ENCODE data around the gene BANK1. TPM values are rescaled to one million over a fixed set of nuclear protein-coding genes. Genes with fewer than 3 reads are reported as not detected.

BANK1 gene
- total and polyA plus RNA-seq, 2 donors (not counting 1 experiment from before 2014, with no cell fraction given), result 353 to 354 TPM

GRCh38 chr4:101792056-101792590 is 1.6 kb downstream of the BANK1 start:
- Histone ChIP-seq H3K4me3 (ENCODE audit: control extremely low read depth in 1 of 5, extremely low read depth in 1 of 5, insufficient read depth in 1 of 5, low read depth in 2 of 5, low read length in 4 of 5) (peak overlapping the region; percentile 81 to 99 (median 86)), H3K9ac (ENCODE audit: low read length) (peak overlapping the region; percentile 89), H3K79me2 (ENCODE audit: control insufficient read depth, insufficient read depth, low read length) (peaks cover 89% of the 10 kb centered on the region), H3K27ac (ENCODE audit: low read length in 2 of 2) (peak overlapping the region; percentile 91 to 95), H3K4me1 (ENCODE audit: control insufficient read depth in 2 of 2, insufficient read depth in 2 of 2, low read length in 2 of 2) (peaks cover 19 to 62% of the 10 kb centered on the region in 2 donors), H3K36me3 (replicated peaks in 1 of 2; ENCODE audit: control extremely low read depth in 1 of 2, control insufficient read depth in 1 of 2, extremely low read depth in 1 of 2, insufficient read depth in 2 of 2, low read length in 1 of 2) (peaks cover 0 to 15% of the 10 kb centered on the region in 2 experiments), H4K20me1 (ENCODE audit: control insufficient read depth, insufficient read depth, low read length, poor library complexity, severe bottlenecking) (no peaks in the 10 kb centered on the region), H3K9me3 (ENCODE audit: control extremely low read depth in 1 of 3, control insufficient read depth in 2 of 3, insufficient read depth in 1 of 3, low read length in 2 of 3) (peaks cover 0 to 2% (median 0%) of the 10 kb centered on the region in 3 donors), H2AFZ (ENCODE audit: insufficient read depth, low read depth, low read length, poor library complexity, severe bottlenecking) (no peak overlapping the region), H3K4me2 (replicated peaks; ENCODE audit: low read depth, low read length, poor library complexity, severe bottlenecking) (peak overlapping the region; percentile 80), H3K27me3 (replicated peaks in 1 of 4; ENCODE audit: control extremely low read depth in 1 of 4, control insufficient read depth in 3 of 4, insufficient read depth in 4 of 4, low read length in 3 of 4) (no peaks in the 10 kb centered on the region)
- POLR2A ChIA-PET, result interaction anchor here (0.5 to 4.6 kb wide), 9 partner anchors 10 to 881 kb away, joined by 3 to 45 read pairs (median 6); partner anchors contain the start of gene PPP3CA
- DNase-seq (peak; percentile 40), ATAC-seq (ENCODE audit: low read depth) (no peak)
- WGBS (ENCODE audit: insufficient coverage), result no CpG with 5 or more reads among the region's 4 CpGs
- CTCF ChIA-PET, result interaction anchor here (0.9 to 2.2 kb wide), 6 partner anchors 10 to 61 kb away, joined by 3 to 11 read pairs (median 4); no protein-coding TSS in a partner anchor
- intact Hi-C loops (cut with micrococcal nuclease), result loop anchor here (5.0 to 10.0 kb wide), 8 partner anchors 35 to 707 kb away; partner anchors contain the start of gene PPP3CA
- H3K4me1 Mint-ChIP-seq, result peaks cover 63% of the 10 kb centered on the region
- H3K27me3 Mint-ChIP-seq, result no peaks in the 10 kb centered on the region
- peak overlapping the region; percentile 90 for H3K4me3 Mint-ChIP-seq
- TF ChIP-seq, protein P1, sequence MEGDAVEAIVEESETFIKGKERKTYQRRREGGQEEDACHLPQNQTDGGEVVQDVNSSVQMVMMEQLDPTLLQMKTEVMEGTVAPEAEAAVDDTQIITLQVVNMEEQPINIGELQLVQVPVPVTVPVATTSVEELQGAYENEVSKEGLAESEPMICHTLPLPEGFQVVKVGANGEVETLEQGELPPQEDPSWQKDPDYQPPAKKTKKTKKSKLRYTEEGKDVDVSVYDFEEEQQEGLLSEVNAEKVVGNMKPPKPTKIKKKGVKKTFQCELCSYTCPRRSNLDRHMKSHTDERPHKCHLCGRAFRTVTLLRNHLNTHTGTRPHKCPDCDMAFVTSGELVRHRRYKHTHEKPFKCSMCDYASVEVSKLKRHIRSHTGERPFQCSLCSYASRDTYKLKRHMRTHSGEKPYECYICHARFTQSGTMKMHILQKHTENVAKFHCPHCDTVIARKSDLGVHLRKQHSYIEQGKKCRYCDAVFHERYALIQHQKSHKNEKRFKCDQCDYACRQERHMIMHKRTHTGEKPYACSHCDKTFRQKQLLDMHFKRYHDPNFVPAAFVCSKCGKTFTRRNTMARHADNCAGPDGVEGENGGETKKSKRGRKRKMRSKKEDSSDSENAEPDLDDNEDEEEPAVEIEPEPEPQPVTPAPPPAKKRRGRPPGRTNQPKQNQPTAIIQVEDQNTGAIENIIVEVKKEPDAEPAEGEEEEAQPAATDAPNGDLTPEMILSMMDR (IDR thresholded peaks at IDR 0.05), result no peak
- H3K9me3 Mint-ChIP-seq (ENCODE audit: insufficient read depth), result no peaks in the 10 kb centered on the region
- H3K27ac Mint-ChIP-seq, result peak overlapping the region; percentile 79

- Histone ChIP-seq H3K4me3 (ENCODE audit: control extremely low read depth in 1 of 5, extremely low read depth in 1 of 5, insufficient read depth in 1 of 5, low read depth in 2 of 5, low read length in 4 of 5) (peak overlapping the region; percentile 81 to 99 (median 86)), H3K9ac (ENCODE audit: low read length) (peak overlapping the region; percentile 89), H3K27me3 (replicated peaks in 1 of 4; ENCODE audit: control extremely low read depth in 1 of 4, control insufficient read depth in 3 of 4, insufficient read depth in 4 of 4, low read length in 3 of 4) (no peaks in the 10 kb centered on the region), H2AFZ (ENCODE audit: insufficient read depth, low read depth, low read length, poor library complexity, severe bottlenecking) (no peak overlapping the region), H3K4me2 (replicated peaks; ENCODE audit: low read depth, low read length, poor library complexity, severe bottlenecking) (peak overlapping the region; percentile 80), H3K27ac (ENCODE audit: low read length in 2 of 2) (peak overlapping the region; percentile 48 to 91), H4K20me1 (ENCODE audit: control insufficient read depth, insufficient read depth, low read length, poor library complexity, severe bottlenecking) (no peaks in the 10 kb centered on the region), H3K79me2 (ENCODE audit: control insufficient read depth, insufficient read depth, low read length) (peaks cover 91% of the 10 kb centered on the region), H3K4me1 (ENCODE audit: control insufficient read depth in 2 of 2, insufficient read depth in 2 of 2, low read length in 2 of 2) (peaks cover 31 to 64% of the 10 kb centered on the region in 2 donors), H3K9me3 (ENCODE audit: control extremely low read depth in 1 of 3, control insufficient read depth in 2 of 3, insufficient read depth in 1 of 3, low read length in 2 of 3) (no peaks in the 10 kb centered on the region), H3K36me3 (replicated peaks in 1 of 2; ENCODE audit: control extremely low read depth in 1 of 2, control insufficient read depth in 1 of 2, extremely low read depth in 1 of 2, insufficient read depth in 2 of 2, low read length in 1 of 2) (peaks cover 0 to 26% of the 10 kb centered on the region in 2 experiments)
- ATAC-seq (ENCODE audit: low read depth), result no peak
- Mint-ChIP-seq H3K9me3 (ENCODE audit: insufficient read depth) (no peaks in the 10 kb centered on the region), H3K27ac (peak overlapping the region; percentile 90), H3K4me1 (peaks cover 64% of the 10 kb centered on the region), H3K27me3 (no peaks in the 10 kb centered on the region), H3K4me3 (peak overlapping the region; percentile 86)
- POLR2A ChIA-PET, result interaction anchor here (1.4 to 4.6 kb wide), 4 partner anchors 12 to 20 kb away, joined by 4 to 45 read pairs (median 8); no protein-coding TSS in a partner anchor
- no peak for DNase-seq
- CTCF ChIA-PET, result interaction anchor here (1.3 to 1.4 kb wide), 2 partner anchors 11 to 14 kb away, joined by 6 to 8 read pairs; no protein-coding TSS in a partner anchor
- intact Hi-C loops (cut with micrococcal nuclease), result loop anchor here (1.0 to 10.0 kb wide), 9 partner anchors 9 to 709 kb away; partner anchors contain the start of gene PPP3CA
- no peak for TF ChIP-seq EZH2 (IDR thresholded peaks at IDR 0.05; ENCODE audit: borderline replicate concordance, insufficient read depth, low read depth, low read length, poor library complexity, severe bottlenecking)
Measured at GRCh38 chr4:101793397-101793796, 2.9 kb downstream of the BANK1 start.

Data from B cell (primary cell).